ENCODE measurements around the gene SHISA5. TPM values are rescaled to one million over a fixed set of nuclear protein-coding genes. Genes with fewer than 3 reads are reported as not detected.

Gene SHISA5
- total RNA-seq, 1 experiment from 2014 or later: 104 TPM

GRCh38 chr3:48436855-48437254, 67.1 kb downstream of the SHISA5 start:
- Histone ChIP-seq H3K36me3 (ENCODE audit: control insufficient read depth in 1 of 2, insufficient read depth in 2 of 2, low read length in 2 of 2) (peaks cover 3 to 22% of the 10 kb centered on the region in 2 experiments; a peak in 2 of 4 replicates), H3K4me1 (ENCODE audit: control insufficient read depth in 1 of 2, insufficient read depth in 2 of 2, low read length in 2 of 2) (peaks cover 44 to 65% of the 10 kb centered on the region in 2 experiments), H2AFZ (ENCODE audit: low read depth, low read length, poor library complexity, severe bottlenecking) (no peak overlapping the region), H3K79me2 (ENCODE audit: insufficient read depth, low read length) (peaks cover 45% of the 10 kb centered on the region), H3K4me2 (ENCODE audit: low read length) (no peak overlapping the region), H3K27ac (ENCODE audit: low read depth, low read length) (peak overlapping the region; percentile 5; the same call in 1 of the 2 replicates), H3K9me3 (ENCODE audit: control insufficient read depth in 1 of 2, insufficient read depth in 1 of 2, low read depth in 1 of 2, low read length in 2 of 2) (no peaks in the 10 kb centered on the region), H3K27me3 (ENCODE audit: insufficient read depth, low read length) (no peaks in the 10 kb centered on the region), H3K4me3 (replicated peaks in 1 of 2; ENCODE audit: low read depth in 1 of 2, low read length in 2 of 2) (no peak overlapping the region), H3K9me2 (ENCODE audit: insufficient read depth) (no peaks in the 10 kb centered on the region), H3K9ac (ENCODE audit: low read length) (no peak overlapping the region), H4K20me1 (ENCODE audit: insufficient read depth) (no peaks in the 10 kb centered on the region)
- TF ChIP-seq REST (IDR thresholded peaks at IDR 0.05; ENCODE audit: low read depth): no peak
- ChIA-PET CTCF (interaction anchor here (0.8 to 6.4 kb wide), 26 partner anchors 9 to 280 kb away, joined by 3 to 386 read pairs (median 8); partner anchors contain the start of genes ATRIP, CDC25A, IP6K2 and PFKFB4), RAD21 (ENCODE audit: low non-redundant PET in 1 of 2, low total read pairs in 2 of 2, uncharacterized antibody in 2 of 2, unreplicated experiment in 2 of 2) (interaction anchor here (1.1 to 3.3 kb wide), 2 partner anchors 36 to 112 kb away, joined by 3 to 59 read pairs; no protein-coding TSS in a partner anchor), POLR2A (interaction anchor here (0.9 to 1.7 kb wide), 4 partner anchors 10 to 242 kb away, joined by 3 to 13 read pairs (median 8); partner anchors contain the start of gene ATRIP)
- intact Hi-C loops (cut with micrococcal nuclease): loop anchor here (1.0 kb wide), 4 partner anchors 36 to 243 kb away; no protein-coding TSS in a partner anchor
- BruUV-seq (replicated peaks): no TSS peak
- ATAC-seq (no peak), DNase-seq (ENCODE audit: low read depth, low spot score) (no peak)

GRCh38 chr3:48436477-48436787, 67.5 kb downstream of the SHISA5 start:
- peaks cover 40% of the 10 kb centered on the region for H3K79me2 ChIP-seq (ENCODE audit: insufficient read depth, low read length)
- H2AFZ ChIP-seq (ENCODE audit: low read depth, low read length, poor library complexity, severe bottlenecking): no peak overlapping the region
- BruUV-seq (replicated peaks): no TSS peak
- H3K4me2 ChIP-seq (ENCODE audit: low read length): no peak overlapping the region
- H3K4me1 ChIP-seq (ENCODE audit: control insufficient read depth in 1 of 2, insufficient read depth in 2 of 2, low read length in 2 of 2): peaks cover 44 to 65% of the 10 kb centered on the region in 2 experiments
- CTCF ChIA-PET: interaction anchor here (0.6 to 6.4 kb wide), 67 partner anchors 9 to 914 kb away, joined by 3 to 386 read pairs (median 4); partner anchors contain the start of genes ATRIP, CDC25A, IP6K2 and NDUFAF3
- intact Hi-C loops (cut with micrococcal nuclease): loop anchor here (1.0 kb wide), 4 partner anchors 35 to 242 kb away; no protein-coding TSS in a partner anchor
- DNase-seq (ENCODE audit: low read depth, low spot score) (no peak), ATAC-seq (no peak)
- POLR2A ChIA-PET: interaction anchor here (0.6 to 1.7 kb wide), 11 partner anchors 10 to 560 kb away, joined by 3 to 22 read pairs (median 3); partner anchors contain the start of genes ATRIP and PFKFB4
- peaks cover 0 to 18% of the 10 kb centered on the region in 2 experiments; a peak in 1 of 4 replicates for H3K36me3 ChIP-seq (ENCODE audit: control insufficient read depth in 1 of 2, insufficient read depth in 2 of 2, low read length in 2 of 2)
- H3K9me2 ChIP-seq (ENCODE audit: insufficient read depth): no peaks in the 10 kb centered on the region
- no peaks in the 10 kb centered on the region for H3K27me3 ChIP-seq (ENCODE audit: insufficient read depth, low read length)
- RAD21 ChIA-PET (ENCODE audit: low non-redundant PET in 1 of 2, low total read pairs in 2 of 2, uncharacterized antibody in 2 of 2, unreplicated experiment in 2 of 2): interaction anchor here (0.5 to 3.3 kb wide), 13 partner anchors 20 to 242 kb away, joined by 3 to 59 read pairs (median 5); no protein-coding TSS in a partner anchor
- H3K9me3 ChIP-seq (ENCODE audit: control insufficient read depth in 1 of 2, insufficient read depth in 1 of 2, low read depth in 1 of 2, low read length in 2 of 2): no peaks in the 10 kb centered on the region
- no peak overlapping the region for H3K4me3 ChIP-seq (replicated peaks in 1 of 2; ENCODE audit: low read depth in 1 of 2, low read length in 2 of 2)
- no peaks in the 10 kb centered on the region for H4K20me1 ChIP-seq (ENCODE audit: insufficient read depth)
- peak overlapping the region; percentile 5; the same call in 1 of the 2 replicates for H3K27ac ChIP-seq (ENCODE audit: low read depth, low read length)
- H3K9ac ChIP-seq (ENCODE audit: low read length): no peak overlapping the region
- TF ChIP-seq ELF1 (IDR thresholded peaks at IDR 0.05; ENCODE audit: borderline replicate concordance, low read depth): no peak
- no peak for TF ChIP-seq EGR1 (IDR thresholded peaks at IDR 0.05; ENCODE audit: low read depth)
- TF ChIP-seq ZBTB33 (IDR thresholded peaks at IDR 0.05; ENCODE audit: extremely low read depth, insufficient replicate concordance, low read length): no peak
- TF ChIP-seq SRF (IDR thresholded peaks at IDR 0.05; ENCODE audit: low read depth): no peak
- no peak for TF ChIP-seq RAD21 (IDR thresholded peaks at IDR 0.05; ENCODE audit: low read depth)
- no peak for TF ChIP-seq SP1 (IDR thresholded peaks at IDR 0.05; ENCODE audit: low read depth)
- no peak for TF ChIP-seq YY1 (IDR thresholded peaks at IDR 0.05; ENCODE audit: extremely low read depth, insufficient replicate concordance, low read depth, low read length)
- no peak for TF ChIP-seq ZNF274 (IDR thresholded peaks at IDR 0.05; ENCODE audit: low read depth, low read length)
- TF ChIP-seq EZH2phosphoT487 (IDR thresholded peaks at IDR 0.05; ENCODE audit: borderline replicate concordance): no peak
- TF ChIP-seq TCF7L2 (IDR thresholded peaks at IDR 0.05; ENCODE audit: borderline replicate concordance, extremely low read depth, insufficient read depth, insufficient read length): no peak
- TF ChIP-seq, protein P1, sequence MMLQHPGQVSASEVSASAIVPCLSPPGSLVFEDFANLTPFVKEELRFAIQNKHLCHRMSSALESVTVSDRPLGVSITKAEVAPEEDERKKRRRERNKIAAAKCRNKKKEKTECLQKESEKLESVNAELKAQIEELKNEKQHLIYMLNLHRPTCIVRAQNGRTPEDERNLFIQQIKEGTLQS (IDR thresholded peaks at IDR 0.05): no peak
- no peak for TF ChIP-seq ZFX (IDR thresholded peaks at IDR 0.05)
